NCI-H2171 (cell line): ENCODE data around the gene ATP1A4.

Experiments used
- DNase-seq: peaks from one replicate; lab custom pipeline; 2025; lab: John Stamatoyannopoulos, UW

ATP1A4 gene

DNA sequence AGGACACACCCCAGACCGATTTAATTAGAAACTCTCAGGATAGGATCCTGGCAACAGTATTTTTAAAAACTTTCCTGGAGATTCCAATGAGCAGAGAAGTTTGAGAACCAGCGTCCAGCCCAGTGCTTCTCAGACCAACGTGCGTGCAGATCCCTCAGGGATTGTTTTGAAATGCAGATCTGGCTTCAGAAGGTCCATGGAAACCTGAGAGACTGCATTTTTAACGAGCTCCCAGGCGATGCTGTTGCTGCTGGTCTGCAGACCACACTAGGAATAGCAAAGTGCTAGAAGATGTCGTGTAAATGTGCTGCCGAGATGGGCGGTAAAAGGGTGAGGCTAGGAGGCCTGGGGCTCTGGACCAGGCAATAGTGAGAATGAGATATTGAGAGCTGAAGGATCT lies 20.6 kb downstream of the ATP1A4 start:
- DNase-seq: no peak

DNA sequence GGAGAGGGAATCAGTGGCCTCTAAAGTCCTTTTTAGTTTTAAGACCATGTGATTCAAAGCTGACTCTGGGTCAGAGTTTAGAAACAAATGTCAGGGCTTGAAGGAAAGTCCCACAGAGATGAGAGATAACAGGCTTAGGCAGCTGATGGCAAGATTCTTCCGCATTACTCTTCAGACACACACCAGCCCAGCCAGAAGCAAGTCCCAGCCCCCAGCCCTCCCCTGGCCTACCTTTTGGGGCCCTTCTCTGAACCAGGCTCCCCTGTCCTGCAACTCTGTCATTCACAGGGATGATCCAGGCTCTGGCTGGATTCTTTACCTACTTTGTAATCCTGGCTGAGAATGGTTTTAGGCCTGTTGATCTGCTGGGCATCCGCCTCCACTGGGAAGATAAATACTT lies 25.8 kb downstream of the ATP1A4 start:
- DNase-seq: no peak

DNA sequence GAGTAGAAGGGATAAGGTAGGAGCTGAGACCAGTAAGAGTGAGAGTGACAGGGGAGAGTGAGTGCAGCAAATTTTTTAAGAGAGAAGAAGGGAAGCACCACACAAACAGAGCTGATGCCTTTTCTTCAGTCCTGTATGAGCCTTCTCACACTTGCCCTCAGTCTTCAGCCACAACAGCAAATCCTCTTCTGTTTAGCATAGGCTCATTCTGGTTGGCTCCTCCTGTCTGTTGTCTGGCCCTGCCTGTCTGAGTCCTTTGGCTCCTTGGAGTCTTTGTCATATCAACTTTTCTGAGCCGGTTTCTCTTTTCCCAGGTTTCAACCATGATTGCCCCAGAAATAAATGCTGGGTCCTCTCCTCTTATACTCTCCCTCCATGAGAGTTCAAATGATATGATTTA lies 26.3 kb downstream of the ATP1A4 start:
- no peak for DNase-seq

DNA sequence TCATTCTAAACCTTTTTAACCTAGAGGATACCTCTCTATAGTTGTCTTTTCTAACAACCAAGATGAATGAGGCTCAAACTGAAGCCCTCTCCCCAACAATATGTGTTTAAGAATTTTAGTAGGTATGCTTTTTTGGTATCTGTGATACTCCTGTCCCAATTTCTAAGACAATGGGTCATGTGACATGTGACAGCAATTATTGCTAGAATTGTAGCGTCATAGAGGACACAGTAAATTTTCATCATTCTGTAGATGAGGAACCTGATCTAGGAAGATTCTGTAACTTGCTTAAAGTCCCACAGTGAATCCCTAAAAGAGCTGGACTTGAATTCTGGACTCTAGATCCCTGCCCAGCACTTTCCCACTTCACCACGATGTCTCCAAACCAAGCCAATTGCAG lies 27.3 kb downstream of the ATP1A4 start:
- no peak for DNase-seq

DNA sequence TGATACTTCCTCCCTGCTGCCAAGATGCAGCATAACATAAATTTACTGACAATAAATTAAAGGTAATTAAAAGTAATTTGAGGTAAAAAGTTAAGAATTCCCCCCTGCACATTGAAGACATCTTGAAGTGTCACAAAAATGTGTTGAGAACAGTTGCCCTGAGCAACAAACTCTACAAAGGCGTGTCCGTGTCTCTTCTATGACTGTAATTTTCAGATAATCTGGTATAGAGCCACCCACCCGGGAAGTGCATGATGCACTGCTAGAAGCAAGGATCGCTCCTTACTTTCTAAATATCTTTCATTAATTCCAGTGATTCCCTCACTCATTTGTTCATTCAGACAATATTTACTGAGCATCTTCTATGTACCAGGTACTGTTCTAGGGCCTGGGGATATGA lies 27.9 kb downstream of the ATP1A4 start:
- no peak for DNase-seq

DNA sequence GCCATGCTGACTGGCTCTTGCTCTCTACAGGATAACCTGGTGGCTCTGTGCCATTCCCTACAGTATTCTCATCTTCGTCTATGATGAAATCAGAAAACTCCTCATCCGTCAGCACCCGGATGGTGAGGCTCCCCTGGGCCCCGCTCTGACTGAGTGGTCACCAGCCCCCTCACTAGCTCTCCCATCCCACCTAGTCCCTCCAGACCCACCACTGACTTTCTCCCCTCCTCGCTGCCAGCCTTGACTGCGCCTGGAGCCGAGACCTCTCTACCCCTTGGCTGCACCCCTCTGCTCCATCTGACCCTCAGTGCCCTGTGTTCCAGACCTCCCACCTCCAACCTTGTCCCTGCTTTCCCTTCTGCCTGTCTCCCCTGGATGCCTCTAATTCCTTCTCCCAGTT lies 34.8 kb downstream of the ATP1A4 start:
- DNase-seq: no peak

DNA sequence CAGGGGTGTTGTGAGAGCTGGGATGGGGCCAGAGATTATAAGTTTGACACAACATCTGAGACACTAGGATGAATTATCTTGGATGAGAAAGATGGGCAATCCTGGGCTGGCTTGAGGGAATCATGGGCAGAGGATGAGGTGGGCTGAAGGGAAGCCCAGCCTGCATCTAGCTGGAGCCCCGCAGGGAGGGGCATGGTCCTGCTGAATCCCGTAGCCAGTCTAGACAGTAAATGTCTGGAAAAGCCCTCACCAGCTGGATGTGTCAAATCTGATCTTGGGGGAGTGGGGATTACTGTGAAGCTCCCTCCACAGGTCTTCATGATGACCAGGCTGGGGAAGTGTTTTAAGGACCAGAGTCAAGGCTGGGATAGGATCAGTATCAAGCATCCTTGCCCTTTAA lies 35.3 kb downstream of the ATP1A4 start:
- DNase-seq: no peak

DNA sequence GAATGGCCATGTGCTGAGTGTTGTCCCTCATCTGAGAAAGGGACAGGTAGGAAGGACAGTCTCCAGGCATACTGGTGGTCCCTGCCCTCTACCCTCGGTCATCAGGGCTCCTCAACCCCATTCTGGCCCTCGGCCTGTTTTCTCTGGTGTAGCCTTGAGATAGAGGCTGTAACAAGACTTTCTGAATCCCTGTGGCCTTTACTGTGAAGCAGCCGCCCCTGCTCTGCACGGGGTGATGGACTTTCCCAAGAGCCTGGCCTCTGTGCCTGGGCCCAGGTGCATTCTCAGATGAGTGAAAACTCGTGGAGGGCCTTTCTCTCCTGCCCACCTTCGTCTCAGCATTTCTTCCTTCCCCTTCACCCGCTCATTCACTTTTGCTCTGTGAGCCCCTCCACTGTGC lies 36.0 kb downstream of the ATP1A4 start:
- no peak for DNase-seq

DNA sequence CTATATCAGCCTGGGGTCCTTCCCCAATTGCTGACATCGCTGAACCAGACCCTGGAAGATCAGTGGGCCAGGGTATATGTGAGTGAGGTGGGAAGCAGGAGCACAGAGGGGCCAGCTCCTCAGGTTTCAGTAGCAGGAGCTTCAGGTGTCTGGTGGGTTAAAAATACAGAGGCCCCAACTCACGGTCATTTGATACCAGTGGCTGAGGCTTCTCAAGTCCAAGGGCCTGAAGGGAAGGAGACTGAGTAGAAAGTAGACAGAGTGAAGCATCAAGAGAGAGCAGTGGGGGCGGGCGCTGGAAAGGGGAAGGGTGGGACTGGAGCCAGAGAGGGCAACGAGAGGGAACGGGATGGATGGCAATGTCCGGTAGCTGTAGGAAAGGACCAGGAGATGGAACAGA lies 36.9 kb downstream of the ATP1A4 start:
- no peak for DNase-seq

DNA sequence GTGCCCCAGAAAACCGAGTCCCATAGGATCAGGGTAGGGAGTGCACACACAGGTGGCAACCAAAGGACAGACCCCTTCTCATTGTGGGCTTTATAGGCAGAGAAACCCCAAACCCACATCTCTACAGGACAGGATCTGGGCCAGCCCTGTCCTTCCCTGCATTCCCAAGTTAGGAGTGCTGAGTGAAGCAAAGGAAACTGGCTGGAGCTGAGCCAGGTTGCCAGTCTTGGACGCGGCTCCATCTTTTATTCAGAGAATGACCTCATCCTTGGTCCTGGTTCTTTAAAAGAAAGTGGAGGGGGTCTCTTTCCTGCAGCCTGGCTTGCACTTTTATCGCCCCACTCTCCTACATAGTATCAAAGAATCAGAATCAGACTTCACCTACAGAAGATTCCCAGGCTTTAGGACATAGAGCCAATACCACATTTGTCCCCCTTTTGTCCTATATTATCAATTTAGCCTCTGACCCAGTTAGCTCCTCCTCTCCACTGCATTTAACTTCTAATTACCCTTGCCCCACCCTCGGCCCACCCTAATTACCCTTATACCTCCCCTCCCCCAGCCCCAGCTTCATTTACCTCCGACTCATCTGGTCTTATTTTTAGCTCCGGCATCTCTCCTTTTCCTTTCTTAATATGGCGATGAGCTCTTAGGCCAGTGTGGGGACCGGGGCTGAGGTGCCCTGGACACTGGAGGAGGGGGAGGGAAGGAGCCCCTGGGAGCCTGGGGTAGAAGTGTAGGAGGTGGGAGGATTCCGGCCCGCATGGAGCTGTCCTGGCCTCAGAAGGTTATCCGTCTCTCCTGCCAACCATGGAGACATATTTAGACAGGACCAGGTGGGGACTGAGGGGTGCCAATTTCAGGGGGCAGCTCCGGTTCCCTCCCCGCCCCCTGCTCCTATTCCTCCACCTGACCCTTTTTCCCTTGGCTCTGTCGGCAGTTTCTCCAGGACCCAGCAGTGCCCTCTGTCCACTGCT lies 38.5 kb downstream of the ATP1A4 start, which contains the start of gene CASQ1:
CASQ1 (plus strand) TSS at position 927 of the 977 bp plus-strand sequence. CDS start 177 bp downstream, outside the sequence.
- DNase-seq: no peak

DNA sequence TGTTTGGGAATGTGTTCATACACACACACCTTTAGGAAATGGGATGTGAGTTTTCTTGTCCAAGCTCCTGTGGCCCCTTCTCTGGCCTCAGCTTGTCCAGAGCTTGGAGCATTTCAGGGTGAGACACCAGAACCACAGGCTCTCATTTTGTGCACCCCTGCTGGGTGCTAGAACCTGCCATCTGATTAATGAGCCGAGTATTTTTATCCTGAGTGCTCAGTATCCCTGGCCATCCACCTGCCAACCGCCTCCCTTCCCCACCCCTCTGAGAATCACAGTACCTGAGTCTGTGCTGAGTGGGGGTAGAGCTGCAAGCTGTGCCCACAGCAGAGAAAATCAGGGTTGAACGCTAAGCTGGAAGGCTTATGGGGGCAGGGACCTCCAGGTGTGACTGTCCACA lies 40.4 kb downstream of the ATP1A4 start:
- DNase-seq: no peak

DNA sequence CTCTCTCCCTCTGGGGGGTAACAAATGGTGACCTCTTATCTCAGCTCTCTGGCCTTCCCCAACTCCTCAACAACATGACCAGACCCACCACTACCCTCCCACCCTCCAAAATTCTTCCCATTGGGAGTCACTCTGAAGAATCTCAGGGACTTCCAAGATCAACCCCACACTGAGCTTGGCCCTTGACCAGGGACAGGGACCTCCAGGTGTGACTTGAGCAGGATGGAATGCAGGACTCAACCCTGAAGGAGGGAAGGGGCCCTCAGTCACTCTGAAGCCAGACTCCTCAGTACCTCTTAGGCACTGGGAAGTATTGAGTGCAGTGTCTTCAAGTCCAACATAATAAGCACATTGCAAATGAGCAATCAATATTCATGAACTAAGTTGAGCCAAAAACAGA lies 40.8 kb downstream of the ATP1A4 start:
- DNase-seq: no peak

DNA sequence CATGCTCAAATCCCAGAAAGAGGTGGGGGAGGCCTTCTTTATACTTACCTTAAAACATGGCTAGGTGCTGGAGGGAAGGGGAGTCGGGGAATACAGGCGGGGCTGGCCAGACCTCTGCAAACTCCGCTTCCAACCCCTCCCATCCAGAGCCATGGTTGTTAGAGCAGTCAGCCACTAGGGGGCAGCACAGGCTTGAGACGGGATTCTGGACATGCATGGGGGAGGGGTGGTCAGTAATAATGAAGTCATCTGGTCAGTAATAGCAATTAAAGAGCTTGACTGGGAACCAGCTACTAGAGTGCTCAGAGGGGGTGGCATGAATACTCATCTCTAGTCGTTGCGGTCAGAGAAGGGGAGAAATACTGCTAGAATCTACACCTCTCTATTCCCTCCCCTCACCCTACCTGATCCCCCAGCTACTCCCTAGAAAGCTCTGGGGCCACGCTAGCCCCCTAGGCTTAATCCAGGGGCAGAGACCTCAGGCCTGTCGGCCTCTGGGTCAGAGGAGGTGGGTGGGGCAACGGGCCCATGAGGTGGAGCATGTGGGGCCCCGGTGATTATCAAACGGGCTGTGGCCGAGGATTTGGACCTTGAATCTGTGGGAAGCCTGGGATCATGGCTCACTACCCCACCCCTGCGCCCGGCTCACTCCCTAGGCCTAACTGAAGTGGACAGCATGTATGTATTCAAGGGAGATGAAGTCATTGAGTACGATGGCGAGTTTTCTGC lies 41.9 kb downstream of the ATP1A4 start:
- DNase-seq: peak; percentile 44

DNA sequence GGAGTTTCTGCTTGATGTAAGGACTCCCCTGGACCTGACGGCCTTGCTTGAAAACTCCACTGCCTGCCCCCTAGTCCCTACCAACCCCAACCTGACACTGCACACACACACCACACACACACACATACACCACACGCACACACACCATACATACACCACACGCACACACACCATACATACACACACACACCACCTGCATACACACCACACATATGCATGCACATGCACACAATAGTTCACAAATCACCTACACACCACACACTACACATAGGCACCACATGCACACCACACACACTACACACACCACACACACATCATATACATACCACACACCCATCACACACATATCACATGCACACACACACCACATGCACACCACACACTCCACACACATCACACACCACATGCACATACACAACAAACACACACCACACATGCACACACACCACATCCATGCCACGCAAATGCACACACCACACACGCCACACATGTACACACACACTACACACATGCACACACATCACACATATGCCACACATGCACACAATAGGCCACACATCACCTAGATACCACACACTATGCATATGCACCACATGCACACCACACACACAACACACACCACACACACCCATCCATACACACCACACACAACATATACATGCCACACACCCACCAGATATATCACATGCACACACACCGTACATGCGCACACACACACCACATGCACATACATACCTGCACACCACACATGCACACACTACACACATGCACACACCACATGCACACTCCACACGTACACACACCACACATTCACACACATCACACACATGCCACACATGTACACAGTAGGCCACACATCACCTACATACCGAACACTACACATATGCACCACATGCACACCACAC lies 42.7 kb downstream of the ATP1A4 start:
- DNase-seq: no peak

DNA sequence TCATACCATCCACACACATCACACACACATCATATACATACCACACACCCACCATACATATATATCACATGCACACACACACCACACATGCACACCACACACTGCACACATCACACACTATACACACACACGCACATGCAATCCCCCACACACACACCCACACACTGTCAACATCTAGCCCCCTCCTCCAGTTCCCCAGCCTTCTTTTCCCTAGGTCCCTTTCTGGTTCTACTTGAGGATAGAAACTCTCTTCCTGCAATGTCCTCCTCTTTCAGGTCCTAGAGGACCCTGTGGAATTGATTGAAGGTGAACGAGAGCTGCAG lies 43.3 kb downstream of the ATP1A4 start:
- no peak for DNase-seq

DNA sequence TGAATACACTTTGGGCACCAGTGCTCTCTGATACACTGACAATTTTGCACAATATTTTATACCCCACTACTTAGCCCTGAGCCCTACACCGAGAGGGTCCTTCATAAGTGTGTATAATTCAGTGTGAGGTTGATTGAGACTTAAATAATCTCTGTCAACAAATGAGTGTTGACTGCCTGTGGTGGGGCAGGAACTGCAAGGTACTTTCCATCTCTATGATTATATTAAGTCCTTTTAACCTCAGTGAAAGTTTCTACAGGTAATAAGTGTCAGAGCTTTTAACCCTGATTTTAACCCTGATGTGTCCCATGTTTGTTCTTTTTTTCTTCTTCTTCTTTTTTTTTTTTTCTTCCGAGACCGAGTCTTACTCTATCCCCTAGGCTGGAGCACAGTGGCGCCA lies 44.7 kb downstream of the ATP1A4 start:
- no peak for DNase-seq

DNA sequence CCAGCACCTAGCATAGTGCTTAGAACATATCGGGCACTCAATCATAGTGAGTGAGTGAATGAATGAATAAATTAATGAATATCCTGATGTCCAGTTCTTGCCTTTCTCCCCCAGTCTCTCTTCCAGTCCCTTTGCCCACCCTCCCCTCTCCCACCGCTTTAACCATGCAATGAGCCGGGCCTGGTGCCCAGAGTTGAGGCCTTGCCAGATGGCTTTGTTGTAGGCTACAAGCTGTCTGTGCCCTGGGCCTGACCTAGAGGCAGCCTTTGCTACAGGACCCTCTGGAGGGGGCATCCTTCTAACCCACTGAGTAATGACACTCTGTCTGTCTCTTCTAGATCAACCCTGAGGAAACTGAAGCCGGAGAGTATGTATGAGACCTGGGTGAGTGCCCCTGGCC lies 45.8 kb downstream of the ATP1A4 start:
- no peak for DNase-seq

DNA sequence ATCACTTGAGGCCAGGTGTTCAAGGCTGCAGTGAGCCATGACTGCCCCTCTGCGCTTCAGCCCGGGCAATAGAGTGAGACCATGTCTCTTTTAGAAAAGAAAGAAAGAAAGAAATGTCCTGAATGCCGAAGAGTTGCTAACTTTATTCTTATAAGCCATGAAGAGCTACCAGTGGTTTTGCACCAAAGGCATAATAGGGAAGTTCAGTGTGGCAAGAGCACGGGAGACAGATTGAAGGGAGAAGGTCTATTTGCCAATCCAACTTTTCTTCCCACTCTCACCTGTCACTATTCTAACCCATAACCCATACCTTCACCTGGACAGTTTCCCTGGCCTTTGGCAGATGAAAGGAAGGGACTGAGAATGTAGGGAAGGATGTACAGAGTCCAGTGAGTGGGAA lies 49.4 kb downstream of the ATP1A4 start:
- DNase-seq: no peak

DNA sequence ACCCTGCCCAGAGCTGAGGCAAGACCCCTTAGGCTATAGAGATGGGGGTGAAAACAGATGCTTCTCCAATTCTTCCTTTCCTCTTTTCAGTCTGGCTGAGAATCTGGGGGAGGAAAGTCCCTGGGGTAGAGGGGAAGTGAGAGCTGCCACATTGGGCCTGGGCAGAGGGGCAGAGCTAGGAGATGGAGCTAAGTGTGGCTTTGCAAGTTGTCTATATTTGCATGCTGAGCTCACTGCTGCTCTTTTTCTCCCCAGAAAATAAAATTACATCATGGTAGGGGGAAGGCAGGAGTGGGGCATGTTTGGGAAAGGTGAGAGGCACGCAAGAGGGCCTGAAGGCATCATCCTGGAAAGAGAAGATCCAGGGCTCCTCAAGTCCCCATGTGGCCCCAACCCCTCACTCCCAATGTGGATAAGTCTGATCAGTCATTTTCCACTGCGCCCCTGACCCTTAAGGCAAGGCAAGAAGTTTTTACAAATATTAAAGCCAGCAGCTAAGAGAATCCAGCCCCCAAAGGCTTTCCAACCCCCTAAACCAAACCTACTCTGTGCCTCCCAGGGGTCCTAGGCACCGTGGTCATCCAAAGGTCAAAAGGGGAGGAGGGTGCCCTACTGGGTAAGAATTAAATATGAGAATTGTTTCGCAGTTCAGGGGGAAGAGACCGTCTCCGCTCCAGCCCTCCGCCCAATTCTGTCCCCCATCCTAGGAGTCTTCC lies 53.3 kb downstream of the ATP1A4 start:
- no peak for DNase-seq

DNA sequence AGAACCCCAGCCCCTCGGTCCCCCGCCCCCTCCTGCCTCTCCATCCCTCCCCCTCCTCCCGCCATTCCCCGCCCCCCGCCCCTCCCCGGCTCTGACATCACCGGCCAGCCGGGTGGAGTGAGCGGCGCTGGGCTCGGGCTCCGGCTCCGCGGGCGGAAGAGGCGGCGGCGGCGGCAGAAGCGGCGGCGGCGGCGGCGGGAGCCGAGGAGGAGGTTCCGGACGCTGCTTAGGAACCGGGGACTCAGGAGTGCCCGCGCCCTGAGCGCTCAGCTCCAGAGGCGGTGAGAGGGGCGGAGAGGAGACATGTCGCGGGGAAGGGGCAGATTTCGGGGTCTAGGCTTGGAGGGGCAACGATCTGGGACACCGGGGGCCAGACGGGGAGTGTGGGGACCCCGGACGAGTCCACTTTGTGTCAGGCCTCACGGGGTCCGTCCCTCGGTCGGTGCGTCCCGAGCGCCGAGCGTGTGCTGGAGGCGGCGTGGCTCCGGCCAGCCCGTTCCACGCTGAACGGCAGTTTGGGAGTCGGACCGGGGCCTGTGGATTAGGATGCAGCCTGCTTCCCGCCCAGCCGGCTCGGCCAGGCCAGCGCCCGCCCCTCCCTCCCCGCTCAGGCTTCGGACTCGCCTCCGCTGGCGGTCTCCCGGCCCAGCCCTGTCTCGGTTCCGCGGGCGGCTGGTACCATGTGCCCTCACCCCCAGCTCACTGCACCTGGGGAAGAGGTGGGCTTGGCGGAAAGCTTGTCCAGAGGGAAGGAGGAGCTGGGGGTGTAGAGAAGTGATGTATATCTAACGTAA lies 54.0 kb downstream of the ATP1A4 start, which contains the start of gene PEA15:
PEA15 (plus strand) TSS at position 143 of the 794 bp plus-strand sequence. CDS start 6,161 bp downstream, outside the sequence.
- DNase-seq: peak; percentile 45

DNA sequence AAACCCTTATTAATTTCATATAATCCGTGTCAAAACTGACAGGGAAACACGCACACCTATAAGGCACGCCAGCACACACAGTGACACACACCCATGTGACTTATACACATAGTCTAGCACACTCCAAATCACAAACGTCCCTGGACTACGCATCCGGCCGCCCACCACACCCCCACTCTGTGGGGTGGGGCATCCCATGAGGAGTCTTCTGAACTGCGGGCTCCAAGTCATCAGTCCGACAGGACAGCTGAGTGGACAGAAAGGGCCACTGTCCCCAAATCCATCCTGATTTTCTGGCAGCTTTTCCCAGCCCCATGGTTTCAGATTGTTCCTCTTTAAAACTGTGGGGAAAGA lies 54.6 kb downstream of the ATP1A4 start:
- no peak for DNase-seq
